ENCODE measurements around the gene ZNF782. TPM values are rescaled to one million over a fixed set of nuclear protein-coding genes. Genes with fewer than 3 reads are reported as not detected.

ZNF782 gene
- polyA plus RNA-seq, 1 experiment: 1.7 TPM

- no peak overlapping the region for H3K4me3 ChIP-seq (ENCODE audit: low read depth, low read length)
- H3K27ac ChIP-seq (ENCODE audit: low read depth, low read length): no peak overlapping the region
- DNase-seq (ENCODE audit: low read depth, low spot score): peak; percentile 15
- POLR2A ChIA-PET: no interaction called here
- no peak for TF ChIP-seq CTCF (IDR thresholded peaks at IDR 0.05; ENCODE audit: low read depth, low read length)
- H3K27me3 ChIP-seq (ENCODE audit: control insufficient read depth, insufficient read depth, low read length): no peaks in the 10 kb centered on the region
- CTCF ChIA-PET: interaction anchor here (0.6 to 3.7 kb wide), 5 partner anchors 12 to 756 kb away, joined by 3 to 57 read pairs (median 3); no protein-coding TSS in a partner anchor
- no peaks in the 10 kb centered on the region; the same call in 1 of the 2 replicates for H3K9me3 ChIP-seq (ENCODE audit: control insufficient read depth, insufficient read depth, low read length)
Observed at GRCh38 chr9:96859461-96860198, 5.3 kb upstream of the ZNF782 start.

DNA sequence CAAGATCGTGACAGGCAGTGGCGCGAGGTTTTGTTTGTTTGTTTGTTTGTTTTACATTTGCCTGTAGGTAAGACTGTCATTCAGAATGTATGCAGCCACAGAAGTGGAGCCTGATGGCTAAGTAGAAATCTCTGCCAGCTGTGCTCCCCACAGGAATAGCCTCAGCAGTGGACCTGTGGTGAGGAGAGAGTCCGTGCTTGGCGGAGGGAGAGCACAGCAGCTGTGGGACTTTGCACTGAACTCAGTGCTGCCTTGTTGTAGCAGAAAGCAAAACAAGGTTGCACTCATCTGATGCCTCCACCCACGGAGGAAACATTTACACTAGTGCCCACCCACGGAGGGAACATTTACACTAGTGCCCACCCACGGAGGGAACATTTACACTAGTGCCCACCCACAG, 4.4 kb upstream of the ZNF782 start:
- Histone ChIP-seq H3K27me3 (ENCODE audit: control insufficient read depth, insufficient read depth, low read length) (no peaks in the 10 kb centered on the region), H3K9me3 (ENCODE audit: control insufficient read depth, insufficient read depth, low read length) (no peaks in the 10 kb centered on the region; the same call in 1 of the 2 replicates), H3K4me3 (ENCODE audit: low read depth, low read length) (no peak overlapping the region), H3K27ac (ENCODE audit: low read depth, low read length) (no peak overlapping the region)
- CTCF ChIA-PET: interaction anchor here (2.9 to 3.7 kb wide), 5 partner anchors 13 to 740 kb away, joined by 24 to 57 read pairs (median 34); partner anchors contain the start of gene TDRD7
- DNase-seq (ENCODE audit: low read depth, low spot score): no peak
- no peak for TF ChIP-seq CTCF (IDR thresholded peaks at IDR 0.05; ENCODE audit: low read depth, low read length)
- POLR2A ChIA-PET: no interaction called here

DNA sequence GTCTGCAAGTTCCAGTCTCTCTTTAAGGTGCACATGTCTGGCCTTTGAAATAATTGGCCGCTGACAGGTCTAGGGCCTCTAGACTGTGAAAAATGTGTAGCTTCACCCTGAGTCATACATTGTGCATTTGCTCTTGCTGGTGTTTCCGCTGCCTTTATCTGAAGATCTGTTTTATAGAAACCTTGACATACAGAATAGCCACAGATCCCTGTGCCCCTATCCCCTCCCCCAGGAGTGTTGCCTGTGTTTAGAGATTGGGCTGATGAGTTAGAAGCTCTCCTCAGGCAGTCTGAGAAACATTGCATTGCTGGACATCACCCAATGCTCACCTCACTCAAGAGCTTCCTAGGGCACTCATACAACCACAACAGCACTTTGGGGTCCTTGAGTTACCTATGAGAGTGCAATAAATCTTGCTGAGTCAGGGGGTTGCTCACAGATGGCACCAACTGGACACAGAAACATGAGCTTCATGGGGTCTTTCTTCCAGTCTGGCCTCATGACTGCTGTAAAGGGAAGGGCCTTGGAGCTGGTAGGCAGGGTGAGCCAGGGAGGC, 3.8 kb upstream of the ZNF782 start:
- H3K9me3 ChIP-seq (ENCODE audit: control insufficient read depth, insufficient read depth, low read length): no peaks in the 10 kb centered on the region; the same call in 1 of the 2 replicates
- ChIA-PET POLR2A (no interaction called here), CTCF (interaction anchor here (1.7 to 3.7 kb wide), 11 partner anchors 13 to 758 kb away, joined by 5 to 57 read pairs (median 24); partner anchors contain the start of genes CCDC180 and TDRD7)
- H3K4me3 ChIP-seq (ENCODE audit: low read depth, low read length): no peak overlapping the region
- H3K27ac ChIP-seq (ENCODE audit: low read depth, low read length): no peak overlapping the region
- DNase-seq (ENCODE audit: low read depth, low spot score): no peak
- no peak for TF ChIP-seq CTCF (IDR thresholded peaks at IDR 0.05; ENCODE audit: low read depth, low read length)
- no peaks in the 10 kb centered on the region for H3K27me3 ChIP-seq (ENCODE audit: control insufficient read depth, insufficient read depth, low read length)

DNA sequence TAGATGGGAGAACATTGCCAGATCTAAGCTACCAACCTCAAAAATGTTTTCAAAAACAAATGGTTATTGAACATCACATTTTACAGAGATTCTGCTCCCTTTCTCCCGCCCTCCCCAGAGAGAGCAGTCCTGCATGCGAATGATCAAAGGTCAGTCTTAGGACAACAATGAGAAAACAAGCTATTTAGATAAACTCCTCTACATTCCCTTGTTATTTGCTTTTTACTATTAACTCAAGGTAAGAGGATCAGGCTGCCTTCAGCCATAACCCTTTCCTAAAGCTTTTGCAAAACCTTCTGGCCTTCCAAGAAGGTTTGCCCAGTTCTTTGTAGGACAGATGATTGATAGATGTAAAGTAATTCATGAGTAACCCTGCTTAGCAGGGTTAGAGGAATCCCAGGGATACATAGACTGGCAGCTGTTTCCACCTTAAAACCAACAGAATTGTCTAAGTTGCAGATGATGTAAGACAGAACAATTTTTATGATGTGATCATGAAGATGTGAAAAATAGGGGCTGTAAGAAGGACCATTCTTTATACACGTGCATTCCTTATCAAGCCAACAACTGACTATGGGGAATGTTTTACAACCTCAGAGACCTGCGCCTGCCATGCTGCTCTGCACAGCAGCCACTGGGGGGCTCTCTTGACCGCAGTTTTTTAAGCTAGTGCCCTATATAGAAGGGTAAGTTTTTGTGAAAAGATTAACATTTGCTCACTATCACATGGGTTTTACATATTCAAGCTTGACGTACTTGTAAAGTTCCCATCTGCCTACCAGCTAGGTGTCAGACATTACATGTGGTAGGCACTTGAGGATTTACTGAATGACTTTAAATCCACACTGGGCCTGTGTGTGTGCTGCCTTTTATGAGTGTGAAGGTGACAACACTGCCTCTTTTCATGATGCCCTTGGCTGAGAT, 2.3 kb upstream of the ZNF782 start:
- POLR2A ChIA-PET: no interaction called here

More for the DNA sequence above, 2.3 kb upstream of the ZNF782 start:
- TF ChIP-seq CTCF (IDR thresholded peaks at IDR 0.05; ENCODE audit: low read depth, low read length): peak; percentile 91
- Histone ChIP-seq H3K27ac (ENCODE audit: low read depth, low read length) (no peak overlapping the region), H3K4me3 (ENCODE audit: low read depth, low read length) (no peak overlapping the region), H3K9me3 (ENCODE audit: control insufficient read depth, insufficient read depth, low read length) (no peaks in the 10 kb centered on the region; the same call in 1 of the 2 replicates), H3K27me3 (ENCODE audit: control insufficient read depth, insufficient read depth, low read length) (no peaks in the 10 kb centered on the region)
- DNase-seq (ENCODE audit: low read depth, low spot score): peak; percentile 32
- CTCF ChIA-PET: interaction anchor here (0.5 to 3.7 kb wide), 47 partner anchors 8 to 769 kb away, joined by 3 to 57 read pairs (median 4); partner anchors contain the start of genes CCDC180, TDRD7 and TMOD1
